Endothelial cell of umbilical vein (primary cell): ENCODE data around the gene AGPAT1. TPM values are rescaled to one million over a fixed set of nuclear protein-coding genes. Genes with fewer than 3 reads are reported as not detected.
A peak's percentile ranks its signal among the peaks of the same experiment; 100 is the strongest.

Experiments
- BruUV-seq: library from RNA; stranded (reverse); fragments of 400-500 nt; replicated peaks from 2 replicates; lab custom pipeline; 2021; lab: Mats Ljungman, UMichigan
- CTCF ChIA-PET: fragments of 300-600, 350-600 bp; sonication (Branson Sonifier 250); formaldehyde crosslinking; loops from one replicate; lab custom pipeline; 2021; ENCODE audit warnings: antibody characterized with exemption, inconsistent platforms; lab: Charles Lee
- POLR2A ChIA-PET: fragments of 300-600, 350-600 bp; sonication (Branson Sonifier 250); formaldehyde crosslinking; loops from one replicate; lab custom pipeline; 2021; ENCODE audit warnings: antibody characterized with exemption, inconsistent platforms; lab: Charles Lee
- DNase-seq: peaks from one replicate; pipeline ENCODE4 v3.0.0-alpha.2; 2011; ENCODE audit warnings: low read depth, low spot score
- FAIRE-seq: peaks from 2 replicates; lab custom pipeline; 2011; peaks lifted over from hg19 to GRCh38; lab: Jason Lieb, UNC
- H2AFZ ChIP-seq: 2 replicates; pipeline ENCODE4 v1.6.0; 2012; ENCODE audit warnings: low read depth, low read length, control low read depth, inconsistent platforms
- H3K27ac ChIP-seq: 2 replicates; pipeline ENCODE4 v1.5.1; 2011; ENCODE audit warnings: low read depth, mild to moderate bottlenecking, control low read depth, low read length, moderate library complexity; ENCODE audit not compliant: insufficient read depth
- H3K27me3 ChIP-seq, 2 experiments: 2 replicates each; pipeline versions ENCODE4 v1.6.0 to v1.6.1; 2011; ENCODE audit warnings: low read length in 2 of 2, mixed read lengths in 1 of 2; ENCODE audit not compliant: control insufficient read depth in 2 of 2, insufficient read depth in 2 of 2
- H3K36me3 ChIP-seq, 2 experiments: 2 replicates in 1 of 2; 3 replicates in 1 of 2; pipeline ENCODE4 v1.5.1; 2011; ENCODE audit warnings: low read length in 2 of 2, mild to moderate bottlenecking in 1 of 2, moderate library complexity in 1 of 2; ENCODE audit not compliant: control insufficient read depth in 2 of 2, insufficient read depth in 2 of 2; ENCODE audit errors: extremely low read depth in 1 of 2
- H3K4me1 ChIP-seq: 3 replicates; pipeline ENCODE4 v1.5.1; 2011; ENCODE audit warnings: mild to moderate bottlenecking, low read length; ENCODE audit not compliant: control insufficient read depth, insufficient read depth; ENCODE audit errors: extremely low read depth
- H3K4me2 ChIP-seq: 2 replicates; pipeline ENCODE4 v1.6.1; 2011; ENCODE audit warnings: low read length, control low read depth, mixed read lengths; ENCODE audit not compliant: insufficient read depth
- H3K4me3 ChIP-seq, 3 experiments: fragments of 200-600 bp in 1 of 3; sonication (generic), shearing (Covaris generic) in 1 of 3; replicated peaks in 1 of 3; 2 replicates each; pipeline ENCODE4 v1.5.1; 2011 to 2016; ENCODE audit warnings: control low read depth in 3 of 3, low read length in 3 of 3, mild to moderate bottlenecking in 2 of 3, inconsistent platforms in 1 of 3, low read depth in 1 of 3, moderate library complexity in 1 of 3; ENCODE audit not compliant: insufficient read depth in 1 of 3
- H3K79me2 ChIP-seq: 2 replicates; pipeline ENCODE4 v1.6.0; 2012; ENCODE audit warnings: low read length, inconsistent platforms; ENCODE audit not compliant: control insufficient read depth, insufficient read depth
- H3K9ac ChIP-seq: replicated peaks from 2 replicates; pipeline ENCODE3; 2011; ENCODE audit warnings: low read length, control low read depth; ENCODE audit not compliant: insufficient read depth; ENCODE audit errors: extremely low read depth
- H3K9me1 ChIP-seq: replicated peaks from 3 replicates; pipeline ENCODE4 v1.6.0; 2011; ENCODE audit warnings: mild to moderate bottlenecking, low read length; ENCODE audit not compliant: control insufficient read depth, insufficient read depth; ENCODE audit errors: extremely low read depth
- H3K9me3 ChIP-seq: replicated peaks from 2 replicates; pipeline ENCODE4 v1.5.1; 2012; ENCODE audit warnings: low read length, inconsistent platforms; ENCODE audit not compliant: control insufficient read depth, insufficient read depth
- H4K20me1 ChIP-seq: replicated peaks from 2 replicates; pipeline ENCODE3; 2011; ENCODE audit warnings: mild to moderate bottlenecking, low read length; ENCODE audit not compliant: control insufficient read depth, insufficient read depth; ENCODE audit errors: extremely low read depth
- CTCF ChIP-seq, 2 donors: IDR thresholded peaks; 1 replicate in 1 of 2; 2 replicates in 1 of 2; pipeline ENCODE4 v1.5.1; 2011; ENCODE audit warnings: low read length in 2 of 2, mild to moderate bottlenecking in 2 of 2, moderate library complexity in 2 of 2, control low read depth in 1 of 2, inconsistent platforms in 1 of 2, low read depth in 1 of 2; ENCODE audit not compliant: insufficient read depth in 1 of 2; ENCODE audit errors: extremely low read depth in 1 of 2
- EZH2 ChIP-seq: IDR thresholded peaks from 2 replicates; pipeline ENCODE4 v1.6.1; 2012; ENCODE audit warnings: borderline replicate concordance, low read depth, mild to moderate bottlenecking, moderate library complexity, low read length, inconsistent platforms; ENCODE audit not compliant: severe bottlenecking
- FOS ChIP-seq: IDR thresholded peaks from 2 replicates; pipeline ENCODE4 v1.6.1; 2011; ENCODE audit warnings: mild to moderate bottlenecking, low read length, moderate library complexity, borderline replicate concordance; ENCODE audit not compliant: insufficient read depth
- GATA2 ChIP-seq: IDR thresholded peaks from 2 replicates; pipeline ENCODE4 v1.7.0; 2011; ENCODE audit warnings: low read depth, mild to moderate bottlenecking, moderate library complexity, mixed read lengths, low read length; ENCODE audit not compliant: insufficient read length, insufficient read depth
- JUN ChIP-seq: IDR thresholded peaks from 2 replicates; pipeline ENCODE4 v1.6.1; 2011; ENCODE audit warnings: borderline replicate concordance, low read depth; ENCODE audit not compliant: insufficient read length, insufficient read depth
- MAX ChIP-seq: IDR thresholded peaks from 2 replicates; pipeline ENCODE4 v1.6.1; 2011; ENCODE audit not compliant: insufficient read depth, insufficient read length
- MYC ChIP-seq: IDR thresholded peaks from one replicate; pipeline ENCODE4 v1.6.1; 2011; ENCODE audit warnings: mild to moderate bottlenecking, low read depth, low read length
- POLR2A ChIP-seq: IDR thresholded peaks from 2 replicates; pipeline ENCODE4 v1.6.1; 2012; ENCODE audit warnings: low read depth, mild to moderate bottlenecking, control low read depth, low read length
- POLR2AphosphoS5 ChIP-seq: IDR thresholded peaks from 2 replicates; pipeline ENCODE4 v1.6.1; 2012; ENCODE audit warnings: low read depth, mild to moderate bottlenecking, control low read depth, low read length, moderate library complexity; ENCODE audit not compliant: insufficient read depth
- dilution Hi-C: fragments of 300-500 bp; cut with MboI; formaldehyde crosslinking; loops from one replicate; pipeline ENCODE4 v1.15.0; 2019; ENCODE audit warnings: low sequenced_read_pairs; ENCODE audit not compliant: extremely low pct_ligation_motif_present
- intact Hi-C: fragments of 100-400 bp; cut with micrococcal nuclease; formaldehyde crosslinking; loops from one replicate; pipeline ENCODE4 v1.10.0; 2022
- polyA plus RNA-seq, 4 experiments: library from polyadenylated mRNA; depleted of rRNA in 3 of 4; stranded (reverse) in 3 of 4; unstranded in 1 of 4; fragments of >200 nt; gene quantifications; 2 replicates each; pipeline versions ENCODE4 v1.2.1 to v1.2.3, GENCODE V29; 2011 to 2012; ENCODE audit warnings: missing spikeins in 1 of 4
- total RNA-seq: library from RNA; stranded (reverse); gene quantifications from 2 replicates; pipeline ENCODE4 v1.2.3, GENCODE V29; 2021

The AGPAT1 gene
- total and polyA plus RNA-seq, 2 donors (not counting 3 experiments of a cell fraction or from before 2014, with no cell fraction given), result 38.4 to 132 TPM

GRCh38 chr6:32128751-32129296 lies 47.1 kb downstream of the AGPAT1 start:
- no TSS peak for BruUV-seq
- H2AFZ ChIP-seq, result no peak overlapping the region
- TF ChIP-seq POLR2A, result no peak
- no peak for TF ChIP-seq MYC
- no peak for TF ChIP-seq FOS
- no peak for TF ChIP-seq GATA2
- TF ChIP-seq POLR2AphosphoS5, result no peak
- TF ChIP-seq JUN, result no peak
- no peak for TF ChIP-seq EZH2
- no peak for TF ChIP-seq CTCF (IDR thresholded peaks at IDR 0.05; ENCODE audit: extremely low read depth in 1 of 2, insufficient read depth in 1 of 2, low read depth in 1 of 2, low read length in 2 of 2)
- TF ChIP-seq MAX, result no peak
- CTCF ChIA-PET, result interaction anchor here (0.8 to 3.5 kb wide), 5 partner anchors 10 to 67 kb away, joined by 3 to 17 read pairs (median 4); partner anchors contain the start of gene PBX2
- peaks cover 3 to 15% of the 10 kb centered on the region in 2 experiments for H3K36me3 ChIP-seq
- no peaks in the 10 kb centered on the region for H3K9me1 ChIP-seq
- no peaks in the 10 kb centered on the region for H4K20me1 ChIP-seq
- POLR2A ChIA-PET, result interaction anchor here (0.6 to 1.1 kb wide), 3 partner anchors 48 to 94 kb away, joined by 4 read pairs; no protein-coding TSS in a partner anchor
- H3K27me3 ChIP-seq, result no peaks in the 10 kb centered on the region
- intact Hi-C loops, result loop anchor here (1.0 kb wide), 2 partner anchors 61 to 126 kb away; partner anchors contain the start of gene PBX2
- peak overlapping the region; percentile 13 for H3K27ac ChIP-seq
- FAIRE-seq (no peak), DNase-seq (no peak)
- peaks cover 11% of the 10 kb centered on the region for H3K79me2 ChIP-seq
- no peaks in the 10 kb centered on the region for H3K9me3 ChIP-seq
- H3K9ac ChIP-seq, result no peak overlapping the region
- peaks cover 20% of the 10 kb centered on the region for H3K4me1 ChIP-seq
- H3K4me2 ChIP-seq, result peak overlapping the region; percentile 95
- dilution Hi-C loops, result no loop called here
- H3K4me3 ChIP-seq, result no peak overlapping the region
